ENCODE data around the gene SH3GLB2. TPM values are rescaled to one million over a fixed set of nuclear protein-coding genes. Genes with fewer than 3 reads are reported as not detected.
"Not testable (repeated sequence)": the region's sequence is repeated elsewhere in the genome, so short reads cannot be mapped to it uniquely, and the experiment has no call there.

SH3GLB2 gene
- total and polyA plus RNA-seq, 2 donors = 49.6 to 119 TPM

GRCh38 chr9:128986671-128987070 lies 41.5 kb downstream of the SH3GLB2 start:
- Histone ChIP-seq H3K4me1 (ENCODE audit: insufficient read depth) (no peaks in the 10 kb centered on the region), H3K27ac (ENCODE audit: low read depth) (no peak overlapping the region), H3K4me3 (ENCODE audit: low read depth, low read length) (no peak overlapping the region), H3K36me3 (ENCODE audit: insufficient read depth) (peaks cover 3% of the 10 kb centered on the region)
- 90% methylated on average over 5 of the region's 5 CpGs for WGBS
- DNase-seq (ENCODE audit: extremely low spot score) = no peak

GRCh38 chr9:128983536-128983935 lies 44.6 kb downstream of the SH3GLB2 start:
- H3K4me1 ChIP-seq (ENCODE audit: insufficient read depth) = no peaks in the 10 kb centered on the region
- no peak for DNase-seq (ENCODE audit: extremely low spot score)
- H3K36me3 ChIP-seq (ENCODE audit: insufficient read depth) = peaks cover 2% of the 10 kb centered on the region
- no peak overlapping the region for H3K27ac ChIP-seq (ENCODE audit: low read depth)
- no peak overlapping the region for H3K4me3 ChIP-seq (ENCODE audit: low read depth, low read length)
- WGBS = 94% methylated on average over 8 of the region's 8 CpGs

DNA sequence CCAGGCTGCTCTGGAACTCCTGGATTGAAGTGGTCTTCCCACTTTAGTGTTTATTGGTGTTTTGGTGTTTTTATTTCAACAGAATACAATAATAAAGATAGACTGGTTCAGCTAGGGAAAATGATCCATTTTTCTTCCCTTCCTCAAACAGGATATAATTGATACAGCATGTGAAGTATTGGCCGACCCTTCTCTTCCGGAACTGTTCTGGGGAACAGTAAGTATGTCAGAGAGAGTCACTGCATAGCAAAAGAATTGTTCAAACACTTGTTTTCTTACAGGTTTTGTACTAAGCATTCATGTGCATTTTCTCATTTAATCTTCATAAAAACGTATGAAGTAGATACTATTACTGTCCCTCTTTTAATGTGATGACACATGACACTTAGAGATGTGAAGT lies 49.0 kb downstream of the SH3GLB2 start:
- Histone ChIP-seq H3K36me3 (ENCODE audit: insufficient read depth) (peaks cover 4% of the 10 kb centered on the region), H3K4me3 (ENCODE audit: low read depth, low read length) (no peak overlapping the region), H3K27ac (ENCODE audit: low read depth) (no peak overlapping the region), H3K4me1 (ENCODE audit: insufficient read depth) (no peaks in the 10 kb centered on the region)
- DNase-seq (ENCODE audit: extremely low spot score) = no peak
- WGBS = 93% methylated on average over 3 of the region's 3 CpGs

DNA sequence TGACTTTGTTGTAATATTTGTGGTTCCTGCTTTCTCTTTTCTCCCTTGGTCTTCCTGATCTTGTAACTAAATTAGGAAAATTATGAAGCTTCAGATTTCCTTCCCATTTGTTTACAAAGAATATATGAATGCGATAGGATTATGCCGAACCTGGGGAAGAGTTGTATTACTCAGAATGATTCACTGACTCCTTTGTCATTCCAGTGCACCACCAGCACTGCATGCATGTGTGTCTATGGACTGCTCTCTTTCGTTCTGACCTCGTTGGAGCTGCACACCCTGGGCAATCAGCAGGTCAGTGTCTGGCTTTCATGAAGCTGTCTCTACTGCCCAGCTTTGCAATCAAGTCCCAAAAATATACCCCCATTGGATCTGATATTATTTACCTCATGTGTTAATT lies 55.2 kb downstream of the SH3GLB2 start:
- Histone ChIP-seq H3K27ac (ENCODE audit: low read depth) (no peak overlapping the region), H3K4me3 (ENCODE audit: low read depth, low read length) (no peak overlapping the region), H3K36me3 (ENCODE audit: insufficient read depth) (peaks cover 18% of the 10 kb centered on the region), H3K4me1 (ENCODE audit: insufficient read depth) (no peaks in the 10 kb centered on the region)
- no peak for DNase-seq (ENCODE audit: extremely low spot score)
- 72% methylated on average over 4 of the region's 4 CpGs for WGBS

GRCh38 chr9:128969491-128969890 lies 58.6 kb downstream of the SH3GLB2 start:
- H3K4me1 ChIP-seq (ENCODE audit: insufficient read depth) = no peaks in the 10 kb centered on the region
- H3K27ac ChIP-seq (ENCODE audit: low read depth) = no peak overlapping the region
- no peak for DNase-seq (ENCODE audit: extremely low spot score)
- H3K4me3 ChIP-seq (ENCODE audit: low read depth, low read length) = no peak overlapping the region
- peaks cover 15% of the 10 kb centered on the region for H3K36me3 ChIP-seq (ENCODE audit: insufficient read depth)
- WGBS = 95% methylated on average over 5 of the region's 5 CpGs

- H3K4me3 ChIP-seq (ENCODE audit: low read depth, low read length); H3K27ac ChIP-seq (ENCODE audit: low read depth); H3K4me1 ChIP-seq (ENCODE audit: insufficient read depth); H3K36me3 ChIP-seq (ENCODE audit: insufficient read depth); DNase-seq (ENCODE audit: extremely low spot score): not testable (repeated sequence)
- 95% methylated on average over 9 of the region's 9 CpGs for WGBS
Observed at GRCh38 chr9:128961403-128961802, 66.7 kb downstream of the SH3GLB2 start.

Other genes with a start within 250 kb of the SH3GLB2 start
- gene TBC1D13, start 241.1 kb downstream of the SH3GLB2 start, total RNA-seq = 8.2 TPM
- 22.5 TPM for gene TBC1D13, start 241.1 kb downstream of the SH3GLB2 start, polyA plus RNA-seq
- gene ENDOG, start 209.8 kb downstream of the SH3GLB2 start, total RNA-seq = 6.4 TPM
- gene ENDOG, start 209.8 kb downstream of the SH3GLB2 start, polyA plus RNA-seq = 20.7 TPM
- gene SPOUT1, start 198.5 kb downstream of the SH3GLB2 start, total RNA-seq = 10.6 TPM
- gene SPOUT1, start 198.5 kb downstream of the SH3GLB2 start, polyA plus RNA-seq = 22.4 TPM
- gene KYAT1, start 146.4 kb downstream of the SH3GLB2 start, total RNA-seq = 5.4 TPM
- 7.8 TPM for gene KYAT1, start 146.4 kb downstream of the SH3GLB2 start, polyA plus RNA-seq
- 17.1 TPM for gene LRRC8A, start 146.2 kb downstream of the SH3GLB2 start, total RNA-seq
- gene LRRC8A, start 146.2 kb downstream of the SH3GLB2 start, polyA plus RNA-seq = 62.3 TPM
- 16.8 TPM for gene PHYHD1, start 107.3 kb downstream of the SH3GLB2 start, total RNA-seq
- gene PHYHD1, start 107.3 kb downstream of the SH3GLB2 start, polyA plus RNA-seq = 34.8 TPM
- gene DOLK, start 80.7 kb downstream of the SH3GLB2 start, total RNA-seq = 11.3 TPM
- gene DOLK, start 80.7 kb downstream of the SH3GLB2 start, polyA plus RNA-seq = 16.4 TPM
- 43.1 TPM for gene NUP188, start 80.6 kb downstream of the SH3GLB2 start, total RNA-seq
- gene NUP188, start 80.6 kb downstream of the SH3GLB2 start, polyA plus RNA-seq = 20.3 TPM
- 16.4 TPM for gene MIGA2, start 8.3 kb upstream of the SH3GLB2 start, total RNA-seq
- gene MIGA2, start 8.3 kb upstream of the SH3GLB2 start, polyA plus RNA-seq = 34.5 TPM
- 9.0 TPM for gene DOLPP1, start 52.8 kb upstream of the SH3GLB2 start, total RNA-seq
- 10.5 TPM for gene DOLPP1, start 52.8 kb upstream of the SH3GLB2 start, polyA plus RNA-seq
- 15.0 TPM for gene CRAT, start 82.5 kb upstream of the SH3GLB2 start, total RNA-seq
- 70.7 TPM for gene CRAT, start 82.5 kb upstream of the SH3GLB2 start, polyA plus RNA-seq
- 48.5 TPM for gene PTPA, start 83.1 kb upstream of the SH3GLB2 start, total RNA-seq
- gene PTPA, start 83.1 kb upstream of the SH3GLB2 start, polyA plus RNA-seq = 125 TPM
- 15.2 TPM for gene IER5L, start 149.9 kb upstream of the SH3GLB2 start, total RNA-seq
- 13.3 TPM for gene IER5L, start 149.9 kb upstream of the SH3GLB2 start, polyA plus RNA-seq

Measured in urinary bladder (tissue), 4 donors.